HT1080 (cell line): ENCODE results near the gene KCNQ1. TPM values are rescaled to one million over a fixed set of nuclear protein-coding genes. Genes with fewer than 3 reads are reported as not detected.

Source experiments
- DNase-seq: peaks from one replicate; pipeline ENCODE4 v3.0.0-alpha.2; 2015; ENCODE audit warnings: low read depth
- total RNA-seq: library from RNA; depleted of rRNA; stranded (reverse); fragments of >200 nt; shearing (Covaris generic); gene quantifications from 2 replicates; pipeline ENCODE4 v1.2.3, GENCODE V29; 2014

KCNQ1 gene
- total RNA-seq, 1 experiment from 2014 or later: not detected

- no peak for DNase-seq
These were observed 105.2 kb downstream of the KCNQ1 start for GRCh38 chr11:2549876-2550605.

DNA sequence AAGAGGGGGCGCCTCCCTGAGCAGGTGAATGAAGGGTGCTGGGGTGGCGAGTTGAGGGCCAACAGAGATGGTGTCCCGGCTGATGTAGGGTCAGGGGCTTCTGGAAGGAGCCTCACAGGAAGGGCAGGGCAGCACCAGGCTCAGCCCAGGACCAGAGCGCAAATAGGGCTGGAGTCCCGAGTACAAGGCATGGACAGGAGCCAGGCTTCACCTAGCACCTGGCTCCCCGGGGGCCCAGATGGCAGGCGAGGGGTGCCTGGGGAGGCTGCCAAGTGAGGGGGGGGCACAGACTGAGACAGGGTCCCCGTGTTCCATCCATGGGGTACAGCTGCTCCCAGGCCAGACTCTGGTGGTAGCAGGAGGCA, 105.8 kb downstream of the KCNQ1 start:
- no peak for DNase-seq

- DNase-seq: no peak
These were observed 106.3 kb downstream of the KCNQ1 start for GRCh38 chr11:2551131-2551530.

GRCh38 chr11:2552210-2552609, 107.4 kb downstream of the KCNQ1 start:
- no peak for DNase-seq

DNA sequence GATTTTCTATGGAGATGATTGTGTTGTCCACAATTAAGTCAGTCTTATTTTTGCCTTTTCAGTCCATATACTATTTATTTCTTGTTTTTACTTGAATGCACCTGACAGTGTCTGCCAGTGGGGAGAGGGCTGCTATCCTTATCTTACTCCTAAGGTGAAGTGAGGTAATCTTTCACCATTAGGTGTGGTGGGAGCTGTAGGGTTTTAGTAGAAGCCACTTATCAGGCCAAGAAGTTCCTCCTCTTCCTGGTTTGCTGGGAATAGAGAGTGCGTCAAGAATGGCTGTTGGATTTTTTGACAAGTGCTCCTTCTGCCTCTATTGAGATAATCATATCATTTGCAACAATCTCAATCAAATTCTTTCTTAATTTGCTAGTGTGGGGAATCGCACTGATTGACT, 108.4 kb downstream of the KCNQ1 start:
- no peak for DNase-seq

- DNase-seq: no peak
These were observed 109.1 kb downstream of the KCNQ1 start for GRCh38 chr11:2553886-2554285.

GRCh38 chr11:2554338-2555207, 109.8 kb downstream of the KCNQ1 start:
- no peak for DNase-seq

DNA sequence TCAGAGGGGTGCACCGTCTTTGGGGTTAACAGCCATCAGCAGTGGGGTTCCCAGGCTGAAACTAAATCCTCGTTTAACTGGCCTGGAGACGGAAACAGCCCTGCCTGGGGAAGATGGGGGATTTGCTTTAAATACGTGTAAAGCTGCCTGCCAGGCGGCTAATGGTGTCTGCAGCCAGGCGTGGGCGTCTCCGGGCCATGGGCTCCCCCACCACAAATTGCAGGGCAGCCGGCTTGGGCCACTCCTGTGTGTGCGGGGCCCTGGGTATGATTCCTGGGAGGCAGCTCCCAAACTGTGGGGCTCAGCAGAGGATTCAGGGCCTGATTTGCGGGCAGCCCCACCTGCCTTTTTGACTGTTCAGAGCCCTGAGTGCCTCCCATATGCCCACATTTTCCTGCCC, 110.5 kb downstream of the KCNQ1 start:
- DNase-seq: no peak

DNA sequence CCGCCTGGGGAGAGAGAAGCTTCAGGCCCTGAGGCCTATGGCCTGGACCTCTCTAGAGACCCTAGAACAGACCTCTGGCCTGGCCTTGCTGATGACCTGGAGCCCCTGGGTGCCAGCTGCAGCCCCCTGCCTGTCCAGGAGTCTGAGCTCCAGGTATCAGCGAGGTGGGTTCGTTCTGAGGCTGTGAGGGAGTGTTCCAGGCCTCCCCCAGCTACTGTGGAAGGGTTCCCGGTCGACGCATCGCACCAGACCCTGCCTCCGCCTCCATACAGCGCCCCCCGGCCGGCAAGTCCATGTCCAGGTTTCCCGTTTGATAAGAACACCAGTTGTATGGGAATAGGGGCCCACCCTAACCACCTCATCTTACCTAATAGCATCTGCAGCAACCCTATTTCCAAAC, 111.1 kb downstream of the KCNQ1 start:
- DNase-seq: no peak

DNA sequence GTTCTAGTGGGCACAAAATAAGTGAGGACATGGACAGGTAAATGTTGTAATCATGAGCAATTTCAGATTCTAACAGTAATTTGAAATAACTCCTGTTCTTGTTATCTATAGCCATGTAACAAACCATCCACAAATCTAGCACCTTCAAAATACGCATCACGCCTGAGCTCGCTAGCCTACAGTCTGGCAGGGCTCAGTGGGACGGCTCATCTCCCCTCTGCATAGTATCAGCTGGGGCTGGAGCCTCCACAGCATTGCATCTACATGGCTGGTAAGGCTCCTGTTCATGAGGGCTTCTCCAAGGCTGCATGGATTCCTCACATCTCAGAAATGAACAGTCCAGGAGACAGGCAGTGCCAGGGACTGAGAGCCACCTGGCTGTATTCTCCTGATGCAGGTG, 112.6 kb downstream of the KCNQ1 start:
- no peak for DNase-seq

DNA sequence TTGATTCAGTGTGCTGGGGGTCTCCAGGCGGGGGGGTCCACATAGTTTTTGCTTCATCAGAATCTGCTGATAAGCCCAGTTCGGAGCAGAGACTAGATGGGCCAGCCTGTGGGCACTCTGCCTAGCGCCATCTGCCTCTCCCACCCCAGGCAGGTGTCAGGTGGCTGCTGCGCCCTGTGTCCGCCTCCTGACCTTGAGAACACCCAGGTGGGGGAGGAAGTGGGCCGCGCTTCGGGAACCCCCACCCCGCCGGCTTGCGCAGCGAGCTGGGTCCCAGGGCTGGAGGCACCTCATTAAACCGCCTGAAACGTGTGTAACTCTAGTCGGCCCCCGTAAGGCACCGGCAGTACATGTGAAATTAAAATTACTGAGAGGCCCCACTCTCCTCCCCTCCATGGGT, 113.6 kb downstream of the KCNQ1 start:
- no peak for DNase-seq

- no peak for DNase-seq
These were observed 114.2 kb downstream of the KCNQ1 start for GRCh38 chr11:2558861-2559526.

- no peak for DNase-seq
These were observed 114.9 kb downstream of the KCNQ1 start for GRCh38 chr11:2559527-2560311.

GRCh38 chr11:2561696-2562581, 117.1 kb downstream of the KCNQ1 start:
- DNase-seq: no peak

- no peak for DNase-seq
These were observed 118.0 kb downstream of the KCNQ1 start for GRCh38 chr11:2562890-2563212.

GRCh38 chr11:2563213-2564007, 118.6 kb downstream of the KCNQ1 start:
- no peak for DNase-seq

GRCh38 chr11:2564008-2564530, 119.3 kb downstream of the KCNQ1 start:
- DNase-seq: no peak

GRCh38 chr11:2564588-2565425, 120.0 kb downstream of the KCNQ1 start:
- no peak for DNase-seq
